Measurements from ENCODE around the gene CATSPERD. TPM values are rescaled to one million over a fixed set of nuclear protein-coding genes. Genes with fewer than 3 reads are reported as not detected.

CATSPERD gene
- total RNA-seq, 1 experiment from 2014 or later = not detected

GRCh38 chr19:5806905-5807304 is 86.5 kb downstream of the CATSPERD start:
- no peak overlapping the region for H2AFZ ChIP-seq
- no peak overlapping the region for H3K27ac ChIP-seq
- ChIA-PET CTCF (interaction anchor here (0.6 to 0.7 kb wide), 2 partner anchors 215 to 804 kb away, joined by 3 to 4 read pairs; no protein-coding TSS in a partner anchor), POLR2A (ENCODE audit: unreplicated experiment) (no interaction called here)
- H3K4me3 ChIP-seq = no peak overlapping the region
- H3K79me2 ChIP-seq (ENCODE audit: low read depth) = no peaks in the 10 kb centered on the region
- H4K20me1 ChIP-seq (ENCODE audit: insufficient read depth) = no peaks in the 10 kb centered on the region
- TF ChIP-seq, protein P1, sequence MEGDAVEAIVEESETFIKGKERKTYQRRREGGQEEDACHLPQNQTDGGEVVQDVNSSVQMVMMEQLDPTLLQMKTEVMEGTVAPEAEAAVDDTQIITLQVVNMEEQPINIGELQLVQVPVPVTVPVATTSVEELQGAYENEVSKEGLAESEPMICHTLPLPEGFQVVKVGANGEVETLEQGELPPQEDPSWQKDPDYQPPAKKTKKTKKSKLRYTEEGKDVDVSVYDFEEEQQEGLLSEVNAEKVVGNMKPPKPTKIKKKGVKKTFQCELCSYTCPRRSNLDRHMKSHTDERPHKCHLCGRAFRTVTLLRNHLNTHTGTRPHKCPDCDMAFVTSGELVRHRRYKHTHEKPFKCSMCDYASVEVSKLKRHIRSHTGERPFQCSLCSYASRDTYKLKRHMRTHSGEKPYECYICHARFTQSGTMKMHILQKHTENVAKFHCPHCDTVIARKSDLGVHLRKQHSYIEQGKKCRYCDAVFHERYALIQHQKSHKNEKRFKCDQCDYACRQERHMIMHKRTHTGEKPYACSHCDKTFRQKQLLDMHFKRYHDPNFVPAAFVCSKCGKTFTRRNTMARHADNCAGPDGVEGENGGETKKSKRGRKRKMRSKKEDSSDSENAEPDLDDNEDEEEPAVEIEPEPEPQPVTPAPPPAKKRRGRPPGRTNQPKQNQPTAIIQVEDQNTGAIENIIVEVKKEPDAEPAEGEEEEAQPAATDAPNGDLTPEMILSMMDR (conservative IDR thresholded peaks at IDR 0.05) = no peak
- TF ChIP-seq EZH2 (IDR thresholded peaks at IDR 0.05; ENCODE audit: low read depth) = no peak
- DNase-seq = no peak
- no peak overlapping the region for H3K4me2 ChIP-seq
- intact Hi-C loops (cut with micrococcal nuclease; ENCODE audit: unreplicated experiment) = loop anchor here (10.0 kb wide), 2 partner anchors 178 to 218 kb away; no protein-coding TSS in a partner anchor
- H3K27me3 ChIP-seq (ENCODE audit: insufficient read depth, low read depth) = 0 out of 2 replicates have a peak, but pooled peaks cover 8% of the 10 kb centered on the region
- no peaks in the 10 kb centered on the region for H3K4me1 ChIP-seq (replicated peaks; ENCODE audit: insufficient read depth)
- no peaks in the 10 kb centered on the region; the same call in 1 of the 2 replicates for H3F3A ChIP-seq (ENCODE audit: insufficient read depth, low read depth)
- no TSS peak for BruUV-seq (replicated peaks)
- no peaks in the 10 kb centered on the region for H3K9me2 ChIP-seq (ENCODE audit: insufficient read depth)
- H3K36me3 ChIP-seq (ENCODE audit: low read depth) = no peaks in the 10 kb centered on the region
- no peaks in the 10 kb centered on the region for H3K9me3 ChIP-seq (ENCODE audit: insufficient read depth, low read depth)

GRCh38 chr19:5808120-5808816 is 87.8 kb downstream of the CATSPERD start:
- TF ChIP-seq EZH2 (IDR thresholded peaks at IDR 0.05; ENCODE audit: low read depth) = no peak
- TF ChIP-seq, protein P1 (conservative IDR thresholded peaks at IDR 0.05) = no peak
- Histone ChIP-seq H3F3A (ENCODE audit: insufficient read depth, low read depth) (no peaks in the 10 kb centered on the region; the same call in 1 of the 2 replicates), H3K4me1 (replicated peaks; ENCODE audit: insufficient read depth) (no peaks in the 10 kb centered on the region), H3K4me3 (no peak overlapping the region), H3K27ac (no peak overlapping the region), H3K9me2 (ENCODE audit: insufficient read depth) (no peaks in the 10 kb centered on the region), H2AFZ (no peak overlapping the region), H3K4me2 (no peak overlapping the region), H3K27me3 (ENCODE audit: insufficient read depth, low read depth) (0 out of 2 replicates have a peak, but pooled peaks cover 8% of the 10 kb centered on the region), H3K79me2 (ENCODE audit: low read depth) (no peaks in the 10 kb centered on the region), H3K9me3 (ENCODE audit: insufficient read depth, low read depth) (no peaks in the 10 kb centered on the region), H3K36me3 (ENCODE audit: low read depth) (no peaks in the 10 kb centered on the region), H4K20me1 (ENCODE audit: insufficient read depth) (no peaks in the 10 kb centered on the region)
- no TSS peak for BruUV-seq (replicated peaks)
- CTCF ChIA-PET = interaction anchor here (0.6 to 1.0 kb wide), 2 partner anchors 211 to 1412 kb away, joined by 5 to 8 read pairs; no protein-coding TSS in a partner anchor
- DNase-seq = no peak
- intact Hi-C loops (cut with micrococcal nuclease; ENCODE audit: unreplicated experiment) = loop anchor here (10.0 kb wide), 2 partner anchors 177 to 217 kb away; no protein-coding TSS in a partner anchor
- POLR2A ChIA-PET (ENCODE audit: unreplicated experiment) = interaction anchor here (0.5 kb wide), 1 partner anchor 18 kb away, joined by 4 read pairs; no protein-coding TSS in a partner anchor

DNA sequence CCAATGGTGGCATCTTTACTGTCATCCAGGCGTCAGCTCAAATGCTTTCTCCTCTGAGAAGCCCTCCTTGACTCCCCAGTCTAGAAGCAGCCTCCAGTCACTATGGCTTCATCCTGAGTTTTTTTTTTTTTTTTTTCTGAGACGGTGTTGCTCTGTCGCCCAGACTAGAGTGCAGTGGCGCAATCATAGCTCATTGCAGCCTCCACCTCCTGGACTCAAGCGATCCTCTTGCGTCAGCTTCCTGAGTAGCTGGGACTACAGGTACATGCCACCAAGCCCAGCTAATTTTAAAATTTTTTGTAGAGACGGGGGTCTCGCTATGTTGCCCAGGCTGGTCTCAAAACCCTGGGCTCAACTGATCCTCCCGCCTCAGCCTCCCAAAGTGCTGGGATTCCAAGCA is 88.6 kb downstream of the CATSPERD start:
- H2AFZ ChIP-seq = no peak overlapping the region
- ChIA-PET POLR2A (ENCODE audit: unreplicated experiment) (no interaction called here), CTCF (interaction anchor here (0.6 to 1.0 kb wide), 4 partner anchors 30 to 929 kb away, joined by 7 to 14 read pairs (median 8); no protein-coding TSS in a partner anchor)
- H3K27ac ChIP-seq = peak overlapping the region; percentile 34; the same call in 1 of the 2 replicates
- H3K79me2 ChIP-seq (ENCODE audit: low read depth) = no peaks in the 10 kb centered on the region
- H3K36me3 ChIP-seq (ENCODE audit: low read depth) = no peaks in the 10 kb centered on the region
- H3K9me3 ChIP-seq (ENCODE audit: insufficient read depth, low read depth) = no peaks in the 10 kb centered on the region
- DNase-seq = no peak
- no peak overlapping the region for H3K4me2 ChIP-seq
- no peak overlapping the region for H3K4me3 ChIP-seq
- H3K27me3 ChIP-seq (ENCODE audit: insufficient read depth, low read depth) = 0 out of 2 replicates have a peak, but pooled peaks cover 8% of the 10 kb centered on the region
- no peaks in the 10 kb centered on the region for H3K9me2 ChIP-seq (ENCODE audit: insufficient read depth)
- intact Hi-C loops (cut with micrococcal nuclease; ENCODE audit: unreplicated experiment) = loop anchor here (10.0 kb wide), 2 partner anchors 176 to 216 kb away; no protein-coding TSS in a partner anchor
- no TSS peak for BruUV-seq (replicated peaks)
- H3K4me1 ChIP-seq (replicated peaks; ENCODE audit: insufficient read depth) = no peaks in the 10 kb centered on the region
- no peak for TF ChIP-seq EZH2 (IDR thresholded peaks at IDR 0.05; ENCODE audit: low read depth)
- TF ChIP-seq, protein P1 (conservative IDR thresholded peaks at IDR 0.05) = no peak
- no peaks in the 10 kb centered on the region for H4K20me1 ChIP-seq (ENCODE audit: insufficient read depth)
- H3F3A ChIP-seq (ENCODE audit: insufficient read depth, low read depth) = no peaks in the 10 kb centered on the region; the same call in 1 of the 2 replicates
